Mesenteric fat pad (tissue), 1 donor: ENCODE measurements around the gene HSH2D. TPM values are rescaled to one million over a fixed set of nuclear protein-coding genes. Genes with fewer than 3 reads are reported as not detected.
"Not testable (repeated sequence)": the region's sequence is repeated elsewhere in the genome, so short reads cannot be mapped to it uniquely, and the experiment has no call there.

Source experiments
- DNase-seq: peaks from one replicate; pipeline ENCODE4 v3.0.0-alpha.2; 2020; ENCODE audit warnings: low spot score
- total RNA-seq: library from RNA; stranded (reverse); fragmentation: NEBNext Ultra II Directional; extraction: Animal tissue kit (Norgen Biotek cat#: 25700); gene quantifications from one replicate; pipeline ENCODE4 v1.2.1, GENCODE V29; 2021
- donor health status: DM: yes; HTN: yes; CAD: no.

HSH2D gene
- total RNA-seq, 1 donor from 2014 or later, result 1.2 TPM

- DNase-seq, result not testable (repeated sequence)
Measured at GRCh38 chr19:16119075-16119857, 24.2 kb upstream of the HSH2D start.

- DNase-seq, result no peak
Measured at GRCh38 chr19:16121141-16121540, 22.3 kb upstream of the HSH2D start.

- no peak for DNase-seq
Measured at GRCh38 chr19:16121967-16122366, 21.5 kb upstream of the HSH2D start.

GRCh38 chr19:16124953-16125352, 18.5 kb upstream of the HSH2D start:
- no peak for DNase-seq

- no peak for DNase-seq
Measured at GRCh38 chr19:16125737-16126495, 17.6 kb upstream of the HSH2D start.

GRCh38 chr19:16127080-16127479, 16.4 kb upstream of the HSH2D start:
- no peak for DNase-seq

GRCh38 chr19:16127776-16128371, 15.6 kb upstream of the HSH2D start:
- no peak for DNase-seq

- DNase-seq, result no peak
Measured at GRCh38 chr19:16131648-16132047, 11.8 kb upstream of the HSH2D start.

- no peak for DNase-seq
Measured at GRCh38 chr19:16133818-16134217, 9.7 kb upstream of the HSH2D start.

GRCh38 chr19:16134510-16134909, 9.0 kb upstream of the HSH2D start:
- DNase-seq, result no peak

- DNase-seq, result no peak
Measured at GRCh38 chr19:16135430-16136127, 7.9 kb upstream of the HSH2D start.

GRCh38 chr19:16136185-16136999, 7.1 kb upstream of the HSH2D start:
- no peak for DNase-seq

GRCh38 chr19:16139752-16140151, 3.7 kb upstream of the HSH2D start:
- no peak for DNase-seq

GRCh38 chr19:16141043-16141442, 2.4 kb upstream of the HSH2D start:
- no peak for DNase-seq

- DNase-seq, result no peak
Measured at GRCh38 chr19:16142032-16142580, 1.4 kb upstream of the HSH2D start.

GRCh38 chr19:16144216-16144581, 714 bp downstream of the HSH2D start:
- DNase-seq, result no peak

GRCh38 chr19:16146112-16146511, 2.6 kb downstream of the HSH2D start:
- no peak for DNase-seq

GRCh38 chr19:16148443-16149229, 5.2 kb downstream of the HSH2D start:
- no peak for DNase-seq

GRCh38 chr19:16153582-16154336, 10.3 kb downstream of the HSH2D start:
- DNase-seq, result no peak
